Esophagus squamous epithelium (tissue), 5 donors: Measurements from ENCODE around the gene RETN. TPM values are rescaled to one million over a fixed set of nuclear protein-coding genes. Genes with fewer than 3 reads are reported as not detected.

ENCODE experiments used
- DNase-seq: peaks from one replicate; lab custom pipeline; 2025; lab: John Stamatoyannopoulos, UW
- H3K27ac ChIP-seq, 4 donors: fragments of 200-600 bp; sonication (generic); one replicate each; pipeline ENCODE4 v1.5.1; 2016 to 2019; ENCODE audit warnings: mild to moderate bottlenecking in 1 of 4
- H3K27me3 ChIP-seq, 4 donors: fragments of 200-600 bp; sonication (generic); 1 replicate in 3 of 4; 2 replicates in 1 of 4; pipeline versions ENCODE4 v1.5.1 to v1.6.0; 2017 to 2021; ENCODE audit warnings: antibody characterized with exemption in 1 of 4
- H3K36me3 ChIP-seq, 3 donors: fragments of 200-600 bp; sonication (generic); one replicate each; pipeline ENCODE4 v1.5.1; 2016 to 2019
- H3K4me1 ChIP-seq, 3 donors: fragments of 200-600 bp; sonication (generic); one replicate each; pipeline ENCODE4 v1.5.1; 2017 to 2019
- H3K4me3 ChIP-seq, 4 donors: fragments of 200-600 bp; sonication (generic); 1 replicate in 3 of 4; 2 replicates in 1 of 4; pipeline ENCODE4 v1.5.1; 2016 to 2019; ENCODE audit warnings: mild to moderate bottlenecking in 2 of 4, moderate library complexity in 1 of 4
- H3K9me3 ChIP-seq, 3 donors: fragments of 200-600 bp; sonication (generic); one replicate each; pipeline ENCODE4 v1.5.1; 2016 to 2019
- POLR2A ChIP-seq, 4 donors: fragments of 450-650 bp; IDR thresholded peaks; one replicate each; pipeline ENCODE4 v1.6.1; 2017; ENCODE audit warnings: antibody characterized with exemption in 4 of 4, mild to moderate bottlenecking in 4 of 4, moderate library complexity in 3 of 4
- WGBS, 2 donors: methylation state at CpG; one replicate each; pipeline ENCODE4 v1.1.5; 2018; 5-methylcytosine and 5-hydroxymethylcytosine counted together
- intact Hi-C: fragments of 100-400 bp; cut with DNase I; formaldehyde crosslinking; loops from one replicate; pipeline ENCODE4 v1.15.0; 2022
- total RNA-seq, 4 donors: library from RNA; depleted of rRNA; stranded (reverse); fragments of >200 nt; gene quantifications; one replicate each; pipeline ENCODE4 v1.1.0, GENCODE V29; 2016
- TF ChIP-seq, protein P1 (sequence below), 6 experiments: fragments of 450-650 bp in 4 of 6; fragments of 200-600 bp in 2 of 6; sonication (generic) in 2 of 6; IDR thresholded peaks; one replicate each; pipeline ENCODE4 v1.5.1; 2016 to 2019; ENCODE audit warnings: antibody characterized with exemption in 6 of 6, mild to moderate bottlenecking in 4 of 6, moderate library complexity in 4 of 6
- donor health status: DM: yes; HTN: yes; CAD: no.

The RETN gene
- total RNA-seq, 4 donors from 2014 or later = 28.1 TPM; not detected in 3

- H3K27me3 ChIP-seq = peaks cover 0 to 54% (median 0%) of the 10 kb centered on the region in 4 donors
- no peaks in the 10 kb centered on the region for H3K9me3 ChIP-seq
- DNase-seq = no peak
- peaks cover 9 to 40% (median 10%) of the 10 kb centered on the region in 3 donors for H3K4me1 ChIP-seq
- WGBS, 2 donors = 16 to 35% methylated on average over 11 to 17 of the region's 30 CpGs
- intact Hi-C loops = loop anchor here (5.0 kb wide), 1 partner anchor 112 kb away; no protein-coding TSS in a partner anchor
- TF ChIP-seq POLR2A (IDR thresholded peaks at IDR 0.05) = no peak
- TF ChIP-seq, protein P1, sequence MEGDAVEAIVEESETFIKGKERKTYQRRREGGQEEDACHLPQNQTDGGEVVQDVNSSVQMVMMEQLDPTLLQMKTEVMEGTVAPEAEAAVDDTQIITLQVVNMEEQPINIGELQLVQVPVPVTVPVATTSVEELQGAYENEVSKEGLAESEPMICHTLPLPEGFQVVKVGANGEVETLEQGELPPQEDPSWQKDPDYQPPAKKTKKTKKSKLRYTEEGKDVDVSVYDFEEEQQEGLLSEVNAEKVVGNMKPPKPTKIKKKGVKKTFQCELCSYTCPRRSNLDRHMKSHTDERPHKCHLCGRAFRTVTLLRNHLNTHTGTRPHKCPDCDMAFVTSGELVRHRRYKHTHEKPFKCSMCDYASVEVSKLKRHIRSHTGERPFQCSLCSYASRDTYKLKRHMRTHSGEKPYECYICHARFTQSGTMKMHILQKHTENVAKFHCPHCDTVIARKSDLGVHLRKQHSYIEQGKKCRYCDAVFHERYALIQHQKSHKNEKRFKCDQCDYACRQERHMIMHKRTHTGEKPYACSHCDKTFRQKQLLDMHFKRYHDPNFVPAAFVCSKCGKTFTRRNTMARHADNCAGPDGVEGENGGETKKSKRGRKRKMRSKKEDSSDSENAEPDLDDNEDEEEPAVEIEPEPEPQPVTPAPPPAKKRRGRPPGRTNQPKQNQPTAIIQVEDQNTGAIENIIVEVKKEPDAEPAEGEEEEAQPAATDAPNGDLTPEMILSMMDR (IDR thresholded peaks at IDR 0.05) = no peak
- no peak overlapping the region for H3K27ac ChIP-seq
- H3K36me3 ChIP-seq = peaks cover 5 to 22% (median 10%) of the 10 kb centered on the region in 3 donors
- H3K4me3 ChIP-seq = no peak overlapping the region
Measured at GRCh38 chr19:7678971-7679751, 10.3 kb downstream of the RETN start.

- 32 to 36% methylated on average over 16 to 17 of the region's 22 CpGs for WGBS, 2 donors
- H3K36me3 ChIP-seq = peaks cover 5 to 30% (median 10%) of the 10 kb centered on the region in 3 donors
- H3K27ac ChIP-seq = peak overlapping the region in 3 of 4 donors; percentile 93 to 96 (median 94)
- H3K4me1 ChIP-seq = peaks cover 9 to 36% (median 10%) of the 10 kb centered on the region in 3 donors
- intact Hi-C loops = loop anchor here (5.0 to 10.0 kb wide), 2 partner anchors 113 to 115 kb away; no protein-coding TSS in a partner anchor
- H3K9me3 ChIP-seq = no peaks in the 10 kb centered on the region
- H3K4me3 ChIP-seq = peak overlapping the region; percentile 84 to 99 (median 96)
- DNase-seq = no peak
- TF ChIP-seq, protein P1 (IDR thresholded peaks at IDR 0.05) = no peak
- TF ChIP-seq POLR2A (IDR thresholded peaks at IDR 0.05) = no peak
- H3K27me3 ChIP-seq = peaks cover 0 to 51% (median 0%) of the 10 kb centered on the region in 4 donors
Measured at GRCh38 chr19:7679771-7680605, 11.1 kb downstream of the RETN start.

- peaks cover 9 to 36% (median 10%) of the 10 kb centered on the region in 3 donors for H3K4me1 ChIP-seq
- H3K4me3 ChIP-seq = peak within 1 kb of the TSS; percentile 84 to 99 (median 96)
- WGBS, 2 donors = 1% methylated on average over 17 of the region's 79 CpGs; no CpG with 5 or more reads in 1 of the 2 donors
- intact Hi-C loops = loop anchor here (10.0 kb wide), 1 partner anchor 114 kb away; no protein-coding TSS in a partner anchor
- no peak for DNase-seq
- TF ChIP-seq POLR2A (IDR thresholded peaks at IDR 0.05) = peak in 2 of 4 donors; percentile 46 to 66
- TF ChIP-seq, protein P1 (IDR thresholded peaks at IDR 0.05) = peak; percentile 90 to 99 (median 98)
- H3K9me3 ChIP-seq = no peaks in the 10 kb centered on the region
- H3K27ac ChIP-seq = peak within 1 kb of the TSS; percentile 93 to 96 (median 95)
- peaks cover 0 to 43% (median 0%) of the 10 kb centered on the region in 4 donors for H3K27me3 ChIP-seq
- peaks cover 5 to 36% (median 10%) of the 10 kb centered on the region in 3 donors for H3K36me3 ChIP-seq
Measured at GRCh38 chr19:7680606-7681339, 11.9 kb downstream of the RETN start, which contains the start of gene TRAPPC5. TSS of gene TRAPPC5 (plus strand) at chr19:7680833. CDS start at chr19:7682254, 1,421 bp downstream.

GRCh38 chr19:7681340-7682174 is 12.7 kb downstream of the RETN start:
- intact Hi-C loops = loop anchor here (10.0 kb wide), 1 partner anchor 113 kb away; no protein-coding TSS in a partner anchor
- Histone ChIP-seq H3K36me3 (peaks cover 5 to 36% (median 10%) of the 10 kb centered on the region in 3 donors), H3K27ac (peak overlapping the region; percentile 93 to 96 (median 95)), H3K4me1 (peaks cover 9 to 36% (median 10%) of the 10 kb centered on the region in 3 donors), H3K27me3 (peaks cover 0 to 36% (median 0%) of the 10 kb centered on the region in 4 donors), H3K9me3 (no peaks in the 10 kb centered on the region), H3K4me3 (peak overlapping the region; percentile 84 to 99 (median 96))
- TF ChIP-seq, protein P1 (IDR thresholded peaks at IDR 0.05) = peak; percentile 31 to 69 (median 50)
- no peak for TF ChIP-seq POLR2A (IDR thresholded peaks at IDR 0.05)
- WGBS, 2 donors = 6 to 10% methylated on average over 32 to 34 of the region's 43 CpGs
- peak; percentile 46 for DNase-seq
